Embryonic facial prominence (tissue), 1 donor: Measurements from ENCODE around the gene SPI1.
"Not testable (repeated sequence)": the region's sequence is repeated elsewhere in the genome, so short reads cannot be mapped to it uniquely, and the experiment has no call there.

Experiments used
- DNase-seq: peaks from one replicate; pipeline ENCODE4 v3.0.0-alpha.2; 2016; ENCODE audit errors: extremely low spot score

The SPI1 gene

DNA sequence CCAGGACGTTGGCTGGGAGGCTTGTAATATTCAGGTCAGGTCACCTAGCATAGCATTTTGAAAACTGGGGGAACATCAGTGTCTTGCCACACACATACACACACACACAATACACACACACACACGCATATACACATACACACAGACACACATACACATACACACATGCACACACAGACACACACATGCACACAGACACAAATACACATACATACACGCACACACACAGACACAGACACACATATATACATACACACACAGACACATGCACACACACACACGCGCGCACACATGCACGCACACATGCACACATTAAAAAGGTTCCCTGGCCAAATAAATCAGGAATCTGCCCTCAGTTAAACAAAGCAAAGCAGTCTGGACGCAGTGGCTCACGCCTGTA is 38.3 kb downstream of the SPI1 start:
- DNase-seq, result no peak

DNA sequence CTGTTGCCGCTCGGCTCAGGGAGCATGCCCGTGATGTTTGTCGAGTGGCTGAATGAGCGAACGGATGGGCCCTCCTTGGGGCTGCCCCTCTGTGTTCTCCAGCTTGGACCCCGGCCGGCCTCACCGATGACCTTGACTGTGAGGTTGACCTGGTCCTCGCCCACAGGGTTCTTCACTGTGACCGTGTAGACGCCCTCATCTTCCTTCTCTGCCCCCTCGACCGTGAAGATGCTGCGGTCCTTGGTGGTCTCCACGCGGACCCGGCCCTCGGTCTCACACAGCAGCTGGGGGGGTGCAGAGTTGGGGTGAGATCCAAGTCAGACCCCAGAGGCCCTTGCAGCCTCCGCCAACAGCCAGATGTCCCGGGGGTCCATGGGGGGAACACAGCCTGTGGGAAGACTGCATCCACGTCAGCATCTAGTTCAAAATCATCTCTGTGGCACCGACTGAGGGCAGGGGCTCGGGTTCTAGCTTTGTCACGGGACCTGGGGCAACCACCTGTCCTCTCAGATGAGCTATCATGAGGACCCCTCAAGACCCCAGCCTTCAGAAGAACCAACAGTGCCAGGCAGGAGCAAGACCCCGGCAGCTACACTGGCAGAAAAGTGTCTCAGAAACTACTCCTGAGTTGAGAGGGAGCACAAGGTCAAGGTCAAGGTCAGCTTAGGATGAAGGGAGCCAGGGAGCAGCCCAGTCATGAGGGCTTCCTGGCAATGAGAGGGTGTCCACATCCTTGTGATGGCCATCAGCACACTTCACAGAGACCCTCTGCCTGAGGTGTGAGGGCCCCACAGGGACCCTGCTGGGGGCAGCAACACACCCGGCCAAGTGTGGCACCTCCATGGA is 39.7 kb downstream of the SPI1 start:
- no peak for DNase-seq

DNA sequence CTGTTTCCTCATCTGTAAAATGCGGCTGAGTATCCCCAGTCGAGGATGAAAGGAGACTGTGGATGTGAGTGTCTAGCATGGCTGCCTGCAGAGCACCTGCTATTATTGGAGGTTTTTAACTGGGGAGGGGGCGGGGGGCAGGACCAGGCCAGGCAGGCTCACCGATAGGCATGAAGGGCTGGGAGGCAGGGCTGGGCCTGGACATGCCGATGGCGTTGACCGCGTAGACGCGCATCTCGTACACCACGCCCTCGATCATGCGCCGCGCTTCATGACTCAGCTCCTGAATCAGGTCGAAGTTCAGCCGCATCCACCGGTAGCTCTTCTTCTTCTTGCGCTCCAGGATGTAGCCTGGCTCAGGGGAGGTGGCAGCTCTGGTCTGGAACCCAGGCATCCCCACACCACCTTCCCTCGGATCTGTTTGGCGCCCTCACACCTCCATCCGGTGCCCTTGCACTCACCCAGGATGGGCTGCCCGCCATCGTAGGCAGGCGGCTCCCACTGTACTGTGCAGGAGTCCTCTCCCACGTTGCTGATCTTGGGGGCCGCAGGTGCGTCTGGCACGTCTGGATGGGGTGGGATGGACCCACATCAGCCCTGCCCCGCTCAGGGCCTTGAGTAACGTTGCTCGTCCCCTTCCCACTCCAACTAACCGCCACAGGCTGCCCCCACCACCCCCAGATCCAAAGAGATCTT is 41.0 kb downstream of the SPI1 start:
- DNase-seq, result no peak

DNA sequence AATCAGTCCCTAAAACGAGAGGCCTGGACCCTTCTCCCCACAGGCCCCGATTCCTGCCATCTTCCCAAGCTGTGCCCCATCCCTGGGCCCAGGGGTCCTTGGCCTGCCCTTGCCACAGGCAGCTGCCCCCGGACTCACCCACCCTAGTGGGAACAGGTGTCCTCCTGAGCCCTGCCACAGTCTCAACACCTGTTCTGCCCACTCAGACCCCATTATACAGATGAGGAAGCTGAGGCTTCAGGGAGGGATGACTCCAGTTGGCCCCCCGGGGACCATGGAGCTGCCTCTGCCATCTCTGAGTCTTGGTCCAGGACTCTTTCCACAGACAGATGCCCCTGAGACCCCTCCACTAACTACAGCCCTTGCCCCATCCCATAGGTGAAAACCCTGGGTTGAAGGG is 41.8 kb downstream of the SPI1 start:
- DNase-seq, result no peak

DNA sequence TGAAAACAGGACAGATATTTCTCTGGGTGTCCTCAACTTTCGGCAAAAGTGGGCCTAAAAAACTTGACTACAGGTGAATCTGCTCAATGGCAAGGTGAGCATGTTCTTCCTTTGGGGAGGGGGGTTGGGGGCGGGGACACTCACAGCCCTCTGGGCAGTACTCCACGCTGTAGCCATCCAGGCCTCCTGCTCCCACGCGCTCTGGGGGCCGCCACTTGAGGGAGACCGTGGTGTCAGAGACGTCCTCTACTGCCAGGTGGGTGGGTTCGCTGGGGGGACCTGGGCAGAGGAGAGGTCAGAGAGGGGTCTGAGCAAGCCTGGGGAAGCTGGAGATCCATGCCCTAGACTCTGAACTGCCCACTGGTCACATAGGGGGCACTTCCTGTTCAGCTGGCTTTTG is 42.6 kb downstream of the SPI1 start:
- DNase-seq, result no peak

DNA sequence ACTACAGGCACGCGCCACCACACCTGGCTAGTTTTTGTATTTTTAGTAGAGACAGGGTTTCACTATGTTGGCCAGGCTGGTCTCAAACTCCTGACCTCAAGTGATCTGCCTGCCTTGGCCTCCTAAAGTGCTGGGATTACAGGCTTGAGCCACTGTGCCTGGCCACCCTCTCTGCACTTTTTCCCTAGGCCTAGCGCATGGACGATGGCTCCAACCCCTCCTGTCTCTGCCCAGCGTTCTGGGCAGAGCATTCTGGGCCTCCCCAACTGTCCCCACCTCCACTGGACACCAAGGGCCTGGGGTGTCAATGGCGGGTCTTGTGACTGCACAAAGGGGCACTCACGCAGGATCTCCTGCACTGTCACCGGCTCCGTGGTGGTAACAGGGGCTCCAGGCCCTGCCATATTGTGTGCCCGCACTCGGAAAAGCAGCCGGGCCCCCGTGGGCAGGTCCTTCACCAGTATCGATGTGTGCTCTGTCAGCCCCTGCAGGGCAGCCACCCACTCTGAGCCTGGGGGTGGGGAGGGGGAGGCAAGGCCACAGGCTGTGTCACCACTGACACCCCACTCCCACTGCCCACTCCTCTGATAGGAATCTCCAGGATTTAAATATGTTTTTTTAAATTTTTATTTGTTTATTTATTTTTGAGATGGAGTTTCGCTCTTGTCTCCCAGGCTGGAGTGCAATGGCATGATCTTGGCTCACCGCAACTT is 43.5 kb downstream of the SPI1 start:
- not testable (repeated sequence) for DNase-seq

DNA sequence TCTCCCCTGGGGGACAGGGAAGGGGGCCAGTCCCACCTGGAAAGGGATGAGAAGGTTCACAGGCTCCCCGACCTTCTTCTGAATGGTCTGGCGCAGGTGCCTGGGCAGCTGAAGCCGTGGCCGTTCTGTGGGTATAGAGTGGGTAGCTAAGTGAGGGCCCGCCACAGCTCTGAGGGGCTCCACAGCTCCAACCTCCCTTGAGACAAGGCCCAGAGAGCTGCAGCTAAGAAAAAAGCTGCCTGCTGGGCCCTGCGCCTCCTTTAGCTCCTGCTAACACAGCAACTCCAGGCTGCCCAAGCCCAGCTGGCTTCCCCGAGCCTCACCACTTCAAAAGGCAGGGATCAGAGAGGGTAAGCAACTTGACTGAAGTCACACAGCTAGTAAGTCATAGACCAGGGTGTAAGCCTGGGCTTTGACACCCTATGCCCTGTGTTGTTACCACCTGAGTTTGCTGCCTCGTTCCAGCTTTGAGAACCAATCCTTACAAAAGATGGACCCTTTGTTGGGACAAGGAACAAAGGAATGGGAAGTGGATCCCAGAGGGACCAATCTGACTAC is 44.4 kb downstream of the SPI1 start:
- no peak for DNase-seq

DNA sequence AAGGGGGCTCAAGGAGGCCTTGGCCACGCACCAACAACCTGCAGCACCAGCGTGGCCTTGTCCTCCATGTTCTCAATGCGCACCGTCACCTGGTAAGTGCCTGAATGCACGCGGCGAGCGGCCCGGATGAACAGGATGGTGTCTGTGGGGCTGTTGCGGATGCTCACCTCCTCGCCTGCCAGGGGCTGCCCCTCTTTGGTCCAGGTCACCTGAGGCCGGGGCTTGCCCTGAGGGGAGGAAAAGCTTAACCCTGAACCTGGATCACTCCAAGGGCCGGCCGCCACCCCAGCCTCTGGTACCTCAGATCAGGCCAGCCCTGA is 44.9 kb downstream of the SPI1 start:
- DNase-seq, result no peak

DNA sequence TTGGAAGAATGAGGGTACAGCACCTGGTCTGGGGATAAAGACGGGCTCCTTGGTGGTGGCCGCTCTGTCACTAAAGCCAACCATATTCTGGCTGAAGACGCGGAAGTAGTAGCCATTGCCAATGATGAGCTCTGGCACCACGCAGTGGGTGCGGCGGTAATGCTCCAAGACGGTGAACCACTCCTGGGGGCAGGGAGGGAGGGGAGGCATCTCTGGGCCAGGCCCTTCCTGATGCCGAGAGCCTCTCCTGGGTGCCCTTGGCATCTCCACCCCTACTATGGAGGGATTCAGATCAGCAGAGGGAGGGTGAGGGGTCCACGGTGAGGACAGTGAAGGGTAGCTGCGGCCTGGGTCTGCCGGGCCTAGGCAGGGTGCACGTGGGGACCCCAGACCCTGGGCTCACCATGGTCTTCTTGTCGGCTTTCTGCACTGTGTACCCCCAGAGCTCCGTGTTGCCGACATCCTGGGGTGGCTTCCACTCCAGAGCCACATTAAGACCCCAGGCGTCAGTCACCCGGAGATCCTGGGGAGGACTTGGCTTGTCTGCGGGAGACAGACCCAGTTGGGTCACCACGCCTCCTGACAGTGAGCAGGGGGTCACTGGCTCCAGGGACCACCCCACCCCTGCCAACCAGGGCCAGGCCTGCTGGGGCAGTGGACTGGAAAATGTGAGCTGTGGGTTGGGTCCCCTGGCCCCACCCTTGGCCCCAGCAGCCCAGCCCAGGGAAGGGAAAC is 45.4 kb downstream of the SPI1 start:
- DNase-seq, result no peak

DNA sequence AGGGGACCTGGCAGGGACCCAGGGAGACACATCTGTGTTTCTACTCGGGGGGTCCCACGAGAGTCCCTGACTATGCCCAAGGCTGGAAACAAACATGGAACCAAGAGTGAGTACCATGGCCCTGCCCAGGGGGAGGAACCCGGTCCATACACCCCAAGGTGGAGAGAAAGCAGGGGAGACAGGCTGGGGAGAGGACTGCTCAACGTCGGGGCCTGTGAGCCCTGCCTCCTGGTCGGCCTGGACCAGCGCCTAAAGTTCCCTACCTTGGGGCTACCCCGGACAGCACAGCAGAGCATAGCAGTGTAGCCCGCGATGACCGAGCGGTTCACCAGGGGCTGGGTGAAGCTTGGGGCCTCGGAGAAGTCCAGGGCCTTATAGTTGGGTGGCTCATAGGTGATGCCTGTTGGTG is 46.0 kb downstream of the SPI1 start:
- no peak for DNase-seq

DNA sequence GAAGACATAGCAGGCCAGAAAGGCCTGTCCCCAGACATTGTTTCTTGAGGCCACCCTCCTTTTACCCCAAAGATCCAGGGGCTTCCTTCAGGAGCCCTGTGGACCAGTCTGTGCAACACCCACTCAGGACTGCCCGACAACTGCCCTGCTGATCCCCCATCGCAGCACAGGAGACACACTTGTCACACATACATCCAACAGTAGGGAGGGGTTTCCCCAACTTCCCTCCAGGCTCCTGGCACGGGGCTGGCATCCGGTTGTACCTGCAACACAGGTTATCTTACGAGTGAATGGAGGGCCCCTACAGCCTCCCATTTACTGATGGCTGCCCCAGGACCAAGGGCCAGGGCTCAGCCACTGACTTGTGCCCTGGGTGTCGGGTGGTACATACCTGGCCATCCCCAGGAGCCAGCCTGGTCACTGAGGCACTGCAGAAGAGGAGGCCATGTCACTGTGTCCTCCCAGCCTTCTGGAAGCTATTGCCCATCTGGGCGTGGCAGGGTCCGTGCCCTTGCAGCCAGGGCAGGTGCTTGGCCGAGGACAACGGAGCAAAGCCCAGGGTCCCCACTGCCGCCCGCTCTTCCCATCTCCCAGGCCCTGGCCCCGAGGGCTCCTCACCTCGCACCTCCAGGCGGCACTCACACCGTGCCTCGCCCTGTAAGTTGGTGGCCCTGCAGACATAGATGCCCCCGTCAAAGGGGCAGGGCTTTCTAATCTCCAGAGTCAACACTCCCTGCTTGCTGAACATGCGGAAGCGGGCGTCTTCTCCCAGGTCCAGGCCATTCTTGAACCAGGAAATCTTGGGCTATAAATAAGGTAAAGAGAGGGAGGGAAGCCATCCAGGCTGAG is 46.7 kb downstream of the SPI1 start:
- DNase-seq, result no peak

DNA sequence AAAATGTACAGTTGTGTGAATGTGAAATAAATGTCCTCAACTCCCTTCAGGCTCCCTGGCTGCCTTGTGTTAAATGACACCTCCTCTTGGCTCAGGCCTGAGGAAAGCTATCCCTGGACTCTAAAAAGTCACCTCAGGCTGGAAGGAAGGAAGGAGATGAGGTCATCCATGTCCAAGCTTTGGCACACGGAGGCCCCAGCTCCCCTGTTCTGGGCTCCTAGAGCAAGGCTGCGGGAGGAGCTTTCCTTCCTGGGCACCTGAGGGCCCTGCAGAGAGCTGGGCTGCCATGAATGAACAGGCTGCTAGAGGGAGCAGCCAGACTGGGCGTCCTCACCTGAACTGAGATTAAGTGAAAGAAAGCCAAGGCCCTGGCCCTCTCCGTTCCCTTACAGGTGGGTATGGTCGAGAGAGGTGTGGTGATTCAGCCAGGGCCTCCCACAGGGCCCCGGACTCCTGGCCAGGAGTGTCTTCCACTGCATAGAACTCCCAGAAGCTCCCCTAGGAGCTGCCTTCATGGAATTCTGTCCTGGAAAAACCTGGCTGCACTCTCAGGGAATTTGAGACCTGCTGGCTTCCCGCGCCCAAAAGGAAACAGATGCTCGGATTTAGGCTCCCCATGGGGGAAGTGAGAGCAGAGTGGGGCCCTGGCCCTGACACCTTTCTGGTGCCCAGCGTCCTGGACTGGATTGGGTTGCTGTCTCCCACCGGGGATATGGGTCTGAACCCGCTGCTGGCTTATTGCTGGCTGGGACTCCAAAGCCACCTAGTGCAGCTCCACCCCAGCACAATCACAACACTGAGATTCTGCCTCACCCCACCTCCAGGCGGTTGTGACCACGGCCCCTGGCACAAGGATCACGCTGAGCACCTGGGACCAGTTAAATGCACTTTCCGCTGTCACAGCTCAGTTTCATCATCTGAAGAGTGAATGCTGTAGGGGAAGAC is 48.1 kb downstream of the SPI1 start:
- no peak for DNase-seq

DNA sequence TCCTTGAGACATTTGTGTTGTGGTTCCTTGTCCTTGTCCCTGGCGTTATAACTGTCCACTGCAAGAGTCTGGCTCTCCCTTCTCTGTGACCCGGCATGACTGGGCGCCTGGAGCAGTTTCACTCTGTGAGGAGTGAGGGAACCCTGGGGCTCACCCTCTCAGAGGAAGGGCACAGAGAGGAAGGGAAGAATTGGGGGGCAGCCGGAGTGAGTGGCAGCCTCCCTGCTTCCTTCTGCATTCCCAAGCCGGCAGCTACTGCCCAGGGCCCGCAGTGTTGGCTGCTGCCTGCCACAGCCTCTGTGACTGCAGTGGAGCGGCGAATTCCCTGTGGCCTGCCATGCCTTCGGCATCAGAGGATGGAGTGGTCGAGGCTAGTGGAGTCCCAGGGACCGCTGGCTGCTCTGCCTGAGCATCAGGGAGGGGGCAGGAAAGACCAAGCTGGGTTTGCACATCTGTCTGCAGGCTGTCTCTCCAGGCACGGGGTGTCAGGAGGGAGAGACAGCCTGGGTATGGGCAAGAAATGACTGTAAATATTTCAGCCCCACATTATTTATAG is 48.8 kb downstream of the SPI1 start:
- no peak for DNase-seq

DNA sequence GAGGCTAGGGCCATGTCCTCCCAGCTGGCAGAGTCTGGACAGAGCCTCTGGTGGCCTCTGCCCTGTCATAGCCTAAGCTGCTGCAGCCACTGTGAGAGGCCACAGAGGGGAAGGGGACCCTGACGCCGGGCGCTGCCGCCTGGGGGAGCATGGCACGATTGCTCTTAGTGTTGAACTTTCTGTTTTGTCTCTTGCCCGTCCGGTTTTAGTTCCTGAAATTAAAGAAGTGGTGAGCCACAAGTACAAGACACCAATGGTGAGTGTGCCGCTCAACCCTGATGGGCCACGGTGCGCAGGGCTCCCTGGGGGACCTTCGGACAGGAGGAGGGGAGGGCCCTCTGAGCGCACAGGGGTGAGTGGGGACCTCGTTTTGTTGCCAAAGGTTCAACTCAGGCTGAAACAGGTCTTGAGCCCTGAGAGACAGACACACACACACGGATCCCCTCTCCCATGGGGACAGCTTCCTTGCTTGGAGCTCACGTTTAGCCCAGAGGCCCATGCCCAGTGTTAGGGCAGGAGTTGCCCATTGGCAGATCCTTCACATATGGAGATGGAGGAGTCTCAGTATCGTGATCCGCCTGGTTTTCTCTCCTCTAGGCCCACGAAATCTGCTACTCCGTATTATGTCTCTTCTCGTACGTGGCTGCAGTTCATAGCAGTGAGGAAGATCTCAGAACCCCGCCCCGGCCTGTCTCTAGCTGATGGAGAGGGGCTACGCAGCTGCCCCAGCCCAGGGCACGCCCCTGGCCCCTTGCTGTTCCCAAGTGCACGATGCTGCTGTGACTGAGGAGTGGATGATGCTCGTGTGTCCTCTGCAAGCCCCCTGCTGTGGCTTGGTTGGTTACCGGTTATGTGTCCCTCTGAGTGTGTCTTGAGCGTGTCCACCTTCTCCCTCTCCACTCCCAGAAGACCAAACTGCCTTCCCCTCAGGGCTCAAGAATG is 49.6 kb downstream of the SPI1 start:
- DNase-seq, result no peak

DNA sequence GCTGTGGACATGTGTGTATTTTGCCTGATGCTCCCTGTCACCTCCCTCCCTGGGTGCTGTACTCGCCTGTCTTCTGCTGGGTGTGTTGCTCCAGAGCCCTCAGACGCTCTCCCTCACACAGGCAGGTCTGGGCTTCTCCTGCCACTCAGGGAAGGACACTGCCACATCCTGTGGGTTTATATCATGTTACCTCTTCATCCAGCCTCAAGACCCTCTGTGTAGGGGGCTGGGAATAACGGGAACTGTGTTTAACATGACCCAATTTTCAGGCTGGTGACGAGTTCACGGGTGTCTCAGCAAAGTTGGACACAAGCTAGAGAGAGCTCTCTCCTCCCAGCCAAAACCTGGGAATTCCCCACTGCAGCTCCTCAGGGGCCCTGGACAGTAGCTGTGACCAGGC is 50.4 kb downstream of the SPI1 start:
- no peak for DNase-seq

DNA sequence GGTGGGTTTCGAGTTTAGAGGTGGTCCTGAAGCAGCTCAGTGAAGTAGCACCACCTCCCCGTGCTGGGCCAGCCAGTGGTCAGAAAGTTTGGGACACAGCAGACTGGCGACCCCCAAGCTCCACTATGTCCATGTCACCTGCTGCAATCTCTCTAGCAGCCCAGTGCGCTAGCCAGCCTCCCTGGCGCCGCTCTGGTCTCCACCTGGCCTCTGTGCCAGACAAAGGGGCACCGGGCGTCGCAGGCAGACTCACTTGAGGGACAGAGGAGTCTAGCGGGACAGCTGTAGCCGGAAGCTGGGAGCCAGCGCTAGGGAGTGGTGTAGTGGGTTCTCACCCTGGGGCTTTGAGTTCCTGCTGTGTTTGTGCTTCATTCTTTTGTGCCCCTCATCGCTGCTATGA is 51.3 kb downstream of the SPI1 start:
- DNase-seq, result no peak

DNA sequence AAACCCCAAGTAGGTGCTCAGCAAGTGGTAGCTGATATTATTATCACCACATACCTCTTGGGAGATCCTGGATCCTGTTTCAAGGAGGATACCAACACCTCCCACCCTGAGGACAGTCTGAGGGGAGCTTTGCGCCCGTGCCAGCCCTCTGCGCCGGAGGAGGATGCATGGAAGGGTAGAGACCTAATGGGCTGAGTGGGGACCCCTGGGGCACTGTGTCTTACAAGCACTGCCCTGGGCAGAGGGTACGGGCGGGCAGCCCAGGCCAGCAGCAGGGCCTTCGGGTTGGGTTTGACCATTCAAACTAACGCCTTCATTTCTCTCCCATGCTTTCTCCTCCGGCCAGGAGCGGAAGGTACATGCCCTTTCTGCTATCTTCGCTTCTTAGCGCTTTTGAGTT is 52.1 kb downstream of the SPI1 start:
- DNase-seq, result no peak

DNA sequence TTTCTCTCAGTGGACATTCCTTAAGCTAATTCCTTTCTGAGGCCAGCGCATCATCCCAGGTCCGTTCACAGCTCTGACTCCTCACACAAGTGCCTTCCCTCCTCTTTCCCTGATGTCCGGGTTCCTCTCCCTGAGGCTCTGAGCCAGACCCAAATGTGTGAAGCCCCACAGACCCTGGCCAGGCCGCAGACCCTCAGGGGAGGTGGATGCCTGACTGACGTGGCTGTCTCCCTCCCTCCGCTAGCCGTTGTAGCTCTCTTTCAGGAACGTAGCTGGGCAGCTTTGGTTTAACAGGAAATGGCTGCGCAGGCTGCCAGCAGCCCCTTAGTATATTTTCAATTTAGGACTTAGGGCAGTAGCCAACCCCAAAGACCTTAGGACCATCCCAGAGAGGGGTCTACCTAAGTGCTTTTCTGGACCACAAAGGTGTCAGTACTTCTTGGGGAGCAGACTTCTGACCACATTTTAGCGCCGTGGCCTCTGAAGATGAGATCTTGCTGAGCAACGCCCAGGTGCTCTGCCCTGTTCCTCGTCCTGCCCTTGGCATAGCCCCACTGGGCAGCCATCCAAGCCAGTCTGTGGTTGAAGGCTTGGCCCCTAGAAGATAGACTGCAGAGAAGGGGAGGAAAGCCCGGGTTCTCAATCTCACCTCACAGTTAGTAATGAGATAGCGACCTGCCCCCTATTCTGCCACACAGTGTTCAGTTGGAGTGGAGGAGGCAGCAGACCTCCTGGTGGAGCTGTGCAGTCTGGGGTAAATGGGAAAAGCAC is 52.9 kb downstream of the SPI1 start:
- DNase-seq, result no peak
